AG10803 (cell line): ENCODE measurements around the gene COL4A1.

Source experiments
- DNase-seq: peaks from one replicate; pipeline ENCODE4 v3.0.0; 2010; ENCODE audit warnings: low read depth
- H3K4me3 ChIP-seq: 2 replicates; pipeline ENCODE4 v1.5.1; 2011; ENCODE audit warnings: mild to moderate bottlenecking, low read length, control low read depth
- TF ChIP-seq, protein P1 (sequence below): conservative IDR thresholded peaks from 2 replicates; pipeline ENCODE4 v1.5.1; 2011; ENCODE audit warnings: mild to moderate bottlenecking, low read length, control low read depth, inconsistent platforms

The COL4A1 gene

GRCh38 chr13:110303644-110304043 is 3.3 kb downstream of the COL4A1 start:
- TF ChIP-seq, protein P1, sequence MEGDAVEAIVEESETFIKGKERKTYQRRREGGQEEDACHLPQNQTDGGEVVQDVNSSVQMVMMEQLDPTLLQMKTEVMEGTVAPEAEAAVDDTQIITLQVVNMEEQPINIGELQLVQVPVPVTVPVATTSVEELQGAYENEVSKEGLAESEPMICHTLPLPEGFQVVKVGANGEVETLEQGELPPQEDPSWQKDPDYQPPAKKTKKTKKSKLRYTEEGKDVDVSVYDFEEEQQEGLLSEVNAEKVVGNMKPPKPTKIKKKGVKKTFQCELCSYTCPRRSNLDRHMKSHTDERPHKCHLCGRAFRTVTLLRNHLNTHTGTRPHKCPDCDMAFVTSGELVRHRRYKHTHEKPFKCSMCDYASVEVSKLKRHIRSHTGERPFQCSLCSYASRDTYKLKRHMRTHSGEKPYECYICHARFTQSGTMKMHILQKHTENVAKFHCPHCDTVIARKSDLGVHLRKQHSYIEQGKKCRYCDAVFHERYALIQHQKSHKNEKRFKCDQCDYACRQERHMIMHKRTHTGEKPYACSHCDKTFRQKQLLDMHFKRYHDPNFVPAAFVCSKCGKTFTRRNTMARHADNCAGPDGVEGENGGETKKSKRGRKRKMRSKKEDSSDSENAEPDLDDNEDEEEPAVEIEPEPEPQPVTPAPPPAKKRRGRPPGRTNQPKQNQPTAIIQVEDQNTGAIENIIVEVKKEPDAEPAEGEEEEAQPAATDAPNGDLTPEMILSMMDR = no peak
- no peak for DNase-seq
- H3K4me3 ChIP-seq = no peak overlapping the region

- TF ChIP-seq, protein P1 = no peak
- H3K4me3 ChIP-seq = no peak overlapping the region
- no peak for DNase-seq
These were observed 4.0 kb downstream of the COL4A1 start for GRCh38 chr13:110302997-110303396.

DNA sequence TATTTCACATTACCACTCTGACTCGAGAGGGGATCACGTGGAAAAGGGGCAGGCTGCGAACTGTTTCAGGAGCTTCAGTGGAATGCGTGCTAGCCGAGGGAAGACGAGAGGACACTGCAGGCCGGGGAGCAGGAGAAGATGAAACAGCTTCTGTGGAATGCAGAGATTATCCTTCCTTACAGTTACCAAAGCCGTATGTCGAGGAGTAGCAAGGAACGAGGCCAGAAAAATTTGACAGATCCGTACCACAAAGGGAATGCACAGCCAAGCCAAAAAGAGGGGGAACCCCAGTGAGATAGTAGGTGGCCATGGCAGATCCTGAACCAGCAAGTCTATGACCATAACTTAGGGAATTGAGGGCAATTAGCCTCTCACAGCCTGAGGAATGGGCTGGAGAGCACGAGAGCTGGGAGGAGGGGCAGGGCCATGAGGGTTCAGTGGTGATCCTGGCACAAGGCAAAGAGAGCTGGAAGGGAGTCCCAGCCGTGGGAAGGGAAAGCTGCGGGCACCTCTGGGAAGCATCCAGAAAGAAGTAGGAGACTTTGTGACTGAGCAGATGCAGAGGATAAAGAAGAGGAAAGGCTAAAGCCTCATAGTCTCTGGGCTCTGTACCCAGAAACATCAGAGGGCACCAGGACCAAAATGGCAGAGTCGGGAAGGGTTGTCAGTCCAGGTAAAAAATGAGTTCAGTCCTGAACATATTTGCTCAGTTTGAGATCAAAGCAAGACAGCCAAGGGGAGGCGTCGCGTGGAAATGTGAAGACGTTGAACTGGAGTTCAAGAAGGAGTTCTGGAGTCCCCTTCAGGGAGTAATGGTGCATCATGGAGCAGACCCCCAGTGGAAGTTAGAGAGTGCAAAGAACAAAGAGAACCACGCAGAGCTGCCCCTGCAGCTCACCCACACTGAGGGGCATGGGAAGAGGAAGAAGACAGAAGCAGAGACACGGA is 5.1 kb downstream of the COL4A1 start:
- TF ChIP-seq, protein P1 = no peak

DNA sequence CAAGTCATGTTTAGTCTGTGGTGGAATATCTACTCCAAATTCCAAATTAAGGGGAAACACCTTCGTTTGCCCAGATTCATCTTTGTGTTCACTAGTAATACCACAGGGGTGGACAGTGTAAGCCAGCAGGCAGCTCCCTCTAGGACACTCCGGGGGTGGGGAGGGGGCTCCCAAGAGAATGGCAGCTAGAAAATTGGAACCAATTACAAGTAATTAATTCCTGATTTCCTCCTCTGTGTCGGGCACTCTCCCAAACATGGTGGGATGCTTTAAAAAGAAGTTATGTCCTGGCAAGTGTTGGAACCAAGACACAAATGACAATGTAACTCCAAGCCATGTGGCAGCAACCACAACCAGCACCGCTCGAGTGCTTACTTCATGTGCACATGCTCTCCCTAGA is 5.9 kb downstream of the COL4A1 start:
- TF ChIP-seq, protein P1 = no peak
- no peak overlapping the region for H3K4me3 ChIP-seq
- DNase-seq = no peak

More for the DNA sequence above, 5.1 kb downstream of the COL4A1 start:
- peak; percentile 88 for DNase-seq
- no peak overlapping the region for H3K4me3 ChIP-seq

- TF ChIP-seq, protein P1 = no peak
- DNase-seq = no peak
- no peak overlapping the region for H3K4me3 ChIP-seq
These were observed 6.7 kb downstream of the COL4A1 start for GRCh38 chr13:110300090-110300815.

DNA sequence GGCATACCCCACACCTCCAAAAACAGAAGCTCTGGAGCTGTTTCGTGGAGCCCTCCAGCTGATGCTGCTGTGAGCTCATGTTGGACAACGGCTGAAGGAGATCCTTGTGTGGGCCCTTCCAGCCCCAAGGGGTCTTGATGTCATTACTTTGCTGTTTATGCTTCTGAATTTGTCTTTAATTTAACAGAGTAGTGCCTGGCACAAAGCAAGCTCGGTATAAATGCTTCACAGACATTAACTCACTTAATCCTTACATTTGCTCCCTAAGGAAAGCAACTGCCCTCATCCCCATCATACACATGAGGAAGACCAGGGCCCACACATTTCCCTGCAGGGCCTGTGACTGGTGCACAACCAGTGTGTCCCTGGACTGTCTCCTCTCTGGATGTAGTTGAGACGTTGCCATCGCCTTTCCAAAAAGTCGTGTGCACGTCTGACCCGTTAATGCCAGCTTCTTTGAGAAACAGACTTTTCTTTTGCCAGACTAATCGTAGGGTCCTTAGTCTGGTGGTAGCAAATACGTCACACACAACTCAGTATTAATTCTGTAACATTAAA is 7.6 kb downstream of the COL4A1 start:
- TF ChIP-seq, protein P1 = no peak
- DNase-seq = no peak
- no peak overlapping the region for H3K4me3 ChIP-seq
